Lung (tissue), 12 donors: Measurements from ENCODE around the gene TMEM209. TPM values are rescaled to one million over a fixed set of nuclear protein-coding genes. Genes with fewer than 3 reads are reported as not detected.

Source experiments
- ATAC-seq: fragments of 200-7000 bp; cut with Tn5 transposase; one replicate; pipeline ENCODE4 v1.9.1; 2020; ENCODE audit warnings: moderate number of reproducible peaks; ENCODE audit not compliant: insufficient read depth, low FRiP score
- DNase-seq, 3 donors: peaks; one replicate each; pipeline ENCODE4 v3.0.0-alpha.2; 2013 to 2017
- H3K27ac ChIP-seq, 2 donors: one replicate each; pipeline ENCODE4 v1.5.1; 2013; ENCODE audit warnings: mild to moderate bottlenecking in 2 of 2, moderate library complexity in 2 of 2, control low read depth in 1 of 2, inconsistent platforms in 1 of 2, low read depth in 1 of 2, low read length in 1 of 2
- H3K27me3 ChIP-seq, 3 donors: one replicate each; pipeline ENCODE4 v1.5.1; 2013; ENCODE audit warnings: low read length in 2 of 3; ENCODE audit not compliant: control insufficient read depth in 3 of 3, insufficient read depth in 3 of 3
- H3K36me3 ChIP-seq, 4 donors: one replicate each; pipeline ENCODE4 v1.5.1; 2013; ENCODE audit warnings: low read length in 4 of 4, mild to moderate bottlenecking in 1 of 4, moderate library complexity in 1 of 4; ENCODE audit not compliant: control insufficient read depth in 4 of 4, insufficient read depth in 4 of 4
- H3K4me1 ChIP-seq, 5 donors: one replicate each; pipeline ENCODE4 v1.5.1; 2013; ENCODE audit warnings: low read length in 5 of 5, mild to moderate bottlenecking in 2 of 5, moderate library complexity in 1 of 5; ENCODE audit not compliant: control insufficient read depth in 5 of 5, insufficient read depth in 5 of 5
- H3K4me3 ChIP-seq: one replicate; pipeline ENCODE4 v1.5.1; 2013; ENCODE audit warnings: mild to moderate bottlenecking, control low read depth, moderate library complexity
- H3K9ac ChIP-seq, 2 donors: one replicate each; pipeline ENCODE4 v1.5.1; 2013; ENCODE audit warnings: low read length in 2 of 2, control low read depth in 1 of 2; ENCODE audit not compliant: insufficient read depth in 1 of 2
- H3K9me3 ChIP-seq, 4 donors: one replicate each; pipeline ENCODE4 v1.5.1; 2013; ENCODE audit warnings: low read length in 3 of 4, mild to moderate bottlenecking in 1 of 4, moderate library complexity in 1 of 4; ENCODE audit not compliant: control insufficient read depth in 4 of 4, insufficient read depth in 3 of 4
- WGBS, 2 donors: extraction: QIAGEN DNeasy Blood & Tissue Kit; methylation state at CpG; one replicate each; pipeline ENCODE4 v1.1.7; 2013; 5-methylcytosine and 5-hydroxymethylcytosine counted together
- polyA plus RNA-seq, 2 donors: library from polyadenylated mRNA; stranded (reverse); fragments of 200-250 nt; gene quantifications; one replicate each; pipeline ENCODE4 v1.2.1, GENCODE V29; 2013
- total RNA-seq, 2 donors: library from RNA; depleted of rRNA in 1 of 2; stranded (reverse); fragments of >200 nt in 1 of 2; gene quantifications; one replicate each; pipeline ENCODE4 v1.2.1, GENCODE V29; 2014 to 2021
- TF ChIP-seq, protein P1 (sequence below): IDR thresholded peaks from 2 replicates; pipeline ENCODE4 v1.5.1; 2012; ENCODE audit warnings: mild to moderate bottlenecking; ENCODE audit errors: control extremely low read depth, extremely low read depth
- donor health status: control.
- donor health status: control.
- donor health status: Bipolar disorder and iron deficiency.
- donor health status: healthy.
- donor health status: DM: yes; HTN: yes; CAD: no.

TMEM209 gene
- total and polyA plus RNA-seq, 4 donors = 8.3 to 22.2 (median 12.6) TPM

DNA sequence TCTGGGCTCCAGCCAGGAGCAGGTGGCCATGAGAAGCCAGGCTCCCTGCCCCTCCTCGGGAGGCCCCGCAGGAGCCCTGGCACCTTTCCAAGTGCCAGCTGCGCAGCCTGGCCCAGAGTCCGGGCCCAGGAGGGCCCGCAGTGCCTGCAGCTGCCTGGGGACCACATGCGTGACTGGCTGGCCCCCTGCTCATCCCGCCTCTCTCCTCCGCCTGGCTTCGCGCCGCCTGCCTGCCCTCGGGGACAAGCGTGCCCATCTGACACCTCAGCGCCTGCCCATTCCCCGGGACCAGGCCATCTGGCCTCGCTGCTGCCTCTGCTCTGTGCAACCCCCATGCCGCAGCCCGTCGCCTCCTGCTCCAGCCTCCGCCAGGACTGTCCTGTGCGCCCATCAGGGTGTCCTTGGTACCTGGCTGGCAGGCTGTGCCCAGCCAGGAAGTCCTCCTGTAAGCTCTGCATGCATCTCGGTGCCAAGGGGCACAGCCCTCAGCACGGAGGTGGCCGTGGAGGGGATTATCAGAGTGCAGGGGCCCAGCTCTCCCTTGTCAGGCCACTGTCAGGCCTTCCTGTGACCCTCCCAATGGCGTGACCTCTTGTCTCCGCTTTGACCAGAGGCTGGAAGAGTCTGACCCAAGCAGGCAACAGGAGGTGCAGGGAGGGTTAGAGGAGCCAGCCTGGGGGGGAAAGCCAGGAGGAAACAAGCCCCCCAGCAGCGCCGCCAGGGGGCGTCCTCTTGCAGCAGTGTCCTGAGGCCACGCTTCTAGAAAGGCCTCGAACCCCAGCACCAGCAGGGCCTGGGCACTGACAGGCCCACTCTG is 50.5 kb downstream of the TMEM209 start:
- 80% methylated on average over 29 to 31 of the region's 31 CpGs for WGBS, 2 donors
- H3K9me3 ChIP-seq = peaks cover 0 to 6% (median 3%) of the 10 kb centered on the region in 4 donors
- peaks cover 0 to 5% (median 0%) of the 10 kb centered on the region in 4 donors for H3K36me3 ChIP-seq
- TF ChIP-seq, protein P1, sequence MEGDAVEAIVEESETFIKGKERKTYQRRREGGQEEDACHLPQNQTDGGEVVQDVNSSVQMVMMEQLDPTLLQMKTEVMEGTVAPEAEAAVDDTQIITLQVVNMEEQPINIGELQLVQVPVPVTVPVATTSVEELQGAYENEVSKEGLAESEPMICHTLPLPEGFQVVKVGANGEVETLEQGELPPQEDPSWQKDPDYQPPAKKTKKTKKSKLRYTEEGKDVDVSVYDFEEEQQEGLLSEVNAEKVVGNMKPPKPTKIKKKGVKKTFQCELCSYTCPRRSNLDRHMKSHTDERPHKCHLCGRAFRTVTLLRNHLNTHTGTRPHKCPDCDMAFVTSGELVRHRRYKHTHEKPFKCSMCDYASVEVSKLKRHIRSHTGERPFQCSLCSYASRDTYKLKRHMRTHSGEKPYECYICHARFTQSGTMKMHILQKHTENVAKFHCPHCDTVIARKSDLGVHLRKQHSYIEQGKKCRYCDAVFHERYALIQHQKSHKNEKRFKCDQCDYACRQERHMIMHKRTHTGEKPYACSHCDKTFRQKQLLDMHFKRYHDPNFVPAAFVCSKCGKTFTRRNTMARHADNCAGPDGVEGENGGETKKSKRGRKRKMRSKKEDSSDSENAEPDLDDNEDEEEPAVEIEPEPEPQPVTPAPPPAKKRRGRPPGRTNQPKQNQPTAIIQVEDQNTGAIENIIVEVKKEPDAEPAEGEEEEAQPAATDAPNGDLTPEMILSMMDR = no peak
- no peak overlapping the region for H3K27ac ChIP-seq
- DNase-seq (no peak), ATAC-seq (no peak)
- peaks cover 0 to 14% (median 0%) of the 10 kb centered on the region in 5 donors for H3K4me1 ChIP-seq
- no peak overlapping the region for H3K9ac ChIP-seq
- no peaks in the 10 kb centered on the region for H3K27me3 ChIP-seq
- H3K4me3 ChIP-seq = no peak overlapping the region

DNA sequence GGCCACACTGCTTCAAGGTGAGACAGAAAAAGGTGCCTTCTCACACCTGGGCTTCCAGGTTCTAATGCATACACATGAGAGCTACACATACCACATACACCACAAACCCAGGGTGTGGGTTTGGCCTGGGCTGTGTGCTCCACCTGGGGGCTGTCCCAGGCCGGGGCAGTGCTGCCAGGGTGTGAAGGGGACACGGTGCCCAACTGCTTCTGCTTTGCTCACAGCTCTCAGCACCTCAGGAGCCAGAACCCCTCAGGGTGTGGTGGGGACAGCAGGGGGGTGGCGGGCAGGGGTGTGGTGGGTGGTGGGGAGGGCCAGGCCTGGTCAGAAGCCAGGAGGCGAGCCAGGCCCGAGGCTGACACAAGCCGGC is 51.1 kb downstream of the TMEM209 start:
- Histone ChIP-seq H3K36me3 (peaks cover 0 to 5% (median 0%) of the 10 kb centered on the region in 4 donors), H3K27ac (no peak overlapping the region), H3K27me3 (no peaks in the 10 kb centered on the region), H3K4me1 (peaks cover 0 to 14% (median 0%) of the 10 kb centered on the region in 5 donors), H3K4me3 (no peak overlapping the region), H3K9me3 (peaks cover 0 to 6% (median 3%) of the 10 kb centered on the region in 4 donors), H3K9ac (no peak overlapping the region)
- TF ChIP-seq, protein P1 = no peak
- WGBS, 2 donors = 45 to 59% methylated on average over 4 to 6 of the region's 6 CpGs
- ATAC-seq = peak; percentile 32
- DNase-seq = no peak

DNA sequence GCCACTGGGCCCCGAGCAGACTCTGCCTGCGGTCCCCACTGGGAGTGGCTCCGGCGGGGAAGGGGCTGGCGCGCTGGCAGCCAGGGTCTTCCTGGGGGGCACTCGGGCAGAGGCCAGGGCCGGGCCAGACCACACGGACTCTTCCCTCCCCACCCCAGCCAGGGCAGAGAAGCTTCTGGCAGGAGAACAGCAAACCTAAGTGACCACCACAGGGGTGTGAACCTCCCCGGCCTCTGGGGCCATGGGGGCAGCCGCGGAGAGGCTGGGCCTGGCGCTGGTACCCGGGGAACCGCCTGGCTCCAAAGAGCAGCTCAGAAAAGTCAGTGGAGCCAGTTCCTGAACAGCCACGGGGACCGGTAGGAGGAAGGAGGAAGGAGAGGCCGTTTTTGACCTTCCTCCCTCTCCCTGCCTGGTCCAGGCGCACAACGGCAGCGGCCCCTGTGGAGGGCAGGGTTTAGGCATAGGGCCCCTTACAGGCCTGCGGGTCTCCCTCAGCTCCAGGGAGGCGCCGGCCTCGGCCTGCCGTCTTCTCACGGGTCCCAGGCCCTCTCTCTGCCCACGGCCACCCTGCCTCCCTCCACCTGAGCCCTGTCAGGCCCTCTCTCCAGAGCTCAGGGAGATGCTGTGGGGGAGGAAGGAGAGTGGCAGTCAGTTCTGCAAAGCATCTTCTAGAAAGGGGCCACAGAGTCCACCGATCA is 51.8 kb downstream of the TMEM209 start:
- H3K4me1 ChIP-seq = peaks cover 0 to 14% (median 0%) of the 10 kb centered on the region in 5 donors
- no peak overlapping the region for H3K4me3 ChIP-seq
- TF ChIP-seq, protein P1 = no peak
- H3K9ac ChIP-seq = no peak overlapping the region
- no peaks in the 10 kb centered on the region for H3K27me3 ChIP-seq
- peaks cover 0 to 5% (median 0%) of the 10 kb centered on the region in 4 donors for H3K36me3 ChIP-seq
- ATAC-seq = no peak
- H3K9me3 ChIP-seq = peaks cover 0 to 6% (median 3%) of the 10 kb centered on the region in 4 donors
- WGBS, 2 donors = 72 to 74% methylated on average over 26 to 29 of the region's 29 CpGs
- H3K27ac ChIP-seq = no peak overlapping the region
- DNase-seq = no peak
